Suprapubic skin (tissue), 4 donors: ENCODE results near the gene AOC2. TPM values are rescaled to one million over a fixed set of nuclear protein-coding genes. Genes with fewer than 3 reads are reported as not detected.
A peak's percentile ranks its signal among the peaks of the same experiment; 100 is the strongest.
"Not testable (repeated sequence)": the region's sequence is repeated elsewhere in the genome, so short reads cannot be mapped to it uniquely, and the experiment has no call there.

ENCODE experiments used
- DNase-seq, 2 donors: peaks; one replicate each; pipeline ENCODE4 v3.0.0-alpha.2; 2019; ENCODE audit warnings: low spot score in 2 of 2
- H3K27ac ChIP-seq: fragments of 200-600 bp; sonication (generic); one replicate; pipeline ENCODE4 v1.5.1; 2019
- H3K27me3 ChIP-seq: fragments of 200-600 bp; sonication (generic); one replicate; pipeline ENCODE4 v1.5.1; 2019
- H3K36me3 ChIP-seq: fragments of 200-600 bp; sonication (generic); one replicate; pipeline ENCODE4 v1.5.1; 2019
- H3K4me1 ChIP-seq: fragments of 200-600 bp; sonication (generic); one replicate; pipeline ENCODE4 v1.5.1; 2019
- H3K4me3 ChIP-seq: fragments of 200-600 bp; sonication (generic); one replicate; pipeline ENCODE4 v1.5.1; 2019; ENCODE audit warnings: mild to moderate bottlenecking
- H3K9me3 ChIP-seq: fragments of 200-600 bp; sonication (generic); one replicate; pipeline ENCODE4 v1.5.1; 2019
- EP300 ChIP-seq: sonication (generic); formaldehyde crosslinking; IDR thresholded peaks from one replicate; pipeline ENCODE4 v1.6.1; 2017; ENCODE audit warnings: antibody characterized with exemption
- POLR2A ChIP-seq, 2 donors: fragments of 450-650 bp; IDR thresholded peaks; one replicate each; pipeline ENCODE4 v1.6.1; 2017; ENCODE audit warnings: antibody characterized with exemption in 2 of 2, mild to moderate bottlenecking in 2 of 2, moderate library complexity in 2 of 2
- POLR2AphosphoS5 ChIP-seq, 3 donors: sonication (generic); formaldehyde crosslinking; IDR thresholded peaks; one replicate each; pipeline ENCODE4 v1.6.1; 2017; ENCODE audit warnings: antibody characterized with exemption in 3 of 3
- WGBS: methylation state at CpG from one replicate; pipeline ENCODE4 v1.1.5; 2018; 5-methylcytosine and 5-hydroxymethylcytosine counted together
- total RNA-seq, 4 donors: library from RNA; depleted of rRNA; stranded (reverse); fragments of >200 nt; gene quantifications; one replicate each; pipeline ENCODE4 v1.1.0, GENCODE V29; 2016
- TF ChIP-seq, protein P1 (sequence below), 2 donors: fragments of 200-600 bp in 1 of 2; fragments of 450-650 bp in 1 of 2; sonication (generic) in 1 of 2; IDR thresholded peaks; one replicate each; pipeline ENCODE4 v1.5.1; 2016 to 2019; ENCODE audit warnings: antibody characterized with exemption in 2 of 2, mild to moderate bottlenecking in 1 of 2, moderate library complexity in 1 of 2

Gene AOC2
- total RNA-seq, 4 donors from 2014 or later, result 0.64 to 5.5 (median 2.1) TPM

GRCh38 chr17:42893359-42893758 is 49.0 kb downstream of the AOC2 start:
- WGBS, result 25% methylated on average over 4 of the region's 4 CpGs
- no peak for DNase-seq
- H3K27ac ChIP-seq, result no peak overlapping the region
- TF ChIP-seq POLR2AphosphoS5 (IDR thresholded peaks at IDR 0.05), result no peak
- TF ChIP-seq, protein P1, sequence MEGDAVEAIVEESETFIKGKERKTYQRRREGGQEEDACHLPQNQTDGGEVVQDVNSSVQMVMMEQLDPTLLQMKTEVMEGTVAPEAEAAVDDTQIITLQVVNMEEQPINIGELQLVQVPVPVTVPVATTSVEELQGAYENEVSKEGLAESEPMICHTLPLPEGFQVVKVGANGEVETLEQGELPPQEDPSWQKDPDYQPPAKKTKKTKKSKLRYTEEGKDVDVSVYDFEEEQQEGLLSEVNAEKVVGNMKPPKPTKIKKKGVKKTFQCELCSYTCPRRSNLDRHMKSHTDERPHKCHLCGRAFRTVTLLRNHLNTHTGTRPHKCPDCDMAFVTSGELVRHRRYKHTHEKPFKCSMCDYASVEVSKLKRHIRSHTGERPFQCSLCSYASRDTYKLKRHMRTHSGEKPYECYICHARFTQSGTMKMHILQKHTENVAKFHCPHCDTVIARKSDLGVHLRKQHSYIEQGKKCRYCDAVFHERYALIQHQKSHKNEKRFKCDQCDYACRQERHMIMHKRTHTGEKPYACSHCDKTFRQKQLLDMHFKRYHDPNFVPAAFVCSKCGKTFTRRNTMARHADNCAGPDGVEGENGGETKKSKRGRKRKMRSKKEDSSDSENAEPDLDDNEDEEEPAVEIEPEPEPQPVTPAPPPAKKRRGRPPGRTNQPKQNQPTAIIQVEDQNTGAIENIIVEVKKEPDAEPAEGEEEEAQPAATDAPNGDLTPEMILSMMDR (IDR thresholded peaks at IDR 0.05), result no peak
- no peak for TF ChIP-seq POLR2A (IDR thresholded peaks at IDR 0.05)
- no peak for TF ChIP-seq EP300
- H3K4me1 ChIP-seq, result peaks cover 15% of the 10 kb centered on the region
- no peaks in the 10 kb centered on the region for H3K27me3 ChIP-seq
- no peaks in the 10 kb centered on the region for H3K9me3 ChIP-seq
- H3K4me3 ChIP-seq, result no peak overlapping the region
- no peaks in the 10 kb centered on the region for H3K36me3 ChIP-seq

- no peaks in the 10 kb centered on the region for H3K36me3 ChIP-seq
- H3K9me3 ChIP-seq, result no peaks in the 10 kb centered on the region
- TF ChIP-seq EP300 (no peak), POLR2AphosphoS5 (IDR thresholded peaks at IDR 0.05) (no peak), POLR2A (IDR thresholded peaks at IDR 0.05) (no peak)
- TF ChIP-seq, protein P1 (IDR thresholded peaks at IDR 0.05), result no peak
- DNase-seq, result no peak
- H3K27me3 ChIP-seq, result no peaks in the 10 kb centered on the region
- no peak overlapping the region for H3K27ac ChIP-seq
- 75% methylated on average over 12 of the region's 12 CpGs for WGBS
- H3K4me1 ChIP-seq, result peaks cover 15% of the 10 kb centered on the region
- H3K4me3 ChIP-seq, result no peak overlapping the region
Observed at GRCh38 chr17:42894283-42895184, 50.2 kb downstream of the AOC2 start.

DNA sequence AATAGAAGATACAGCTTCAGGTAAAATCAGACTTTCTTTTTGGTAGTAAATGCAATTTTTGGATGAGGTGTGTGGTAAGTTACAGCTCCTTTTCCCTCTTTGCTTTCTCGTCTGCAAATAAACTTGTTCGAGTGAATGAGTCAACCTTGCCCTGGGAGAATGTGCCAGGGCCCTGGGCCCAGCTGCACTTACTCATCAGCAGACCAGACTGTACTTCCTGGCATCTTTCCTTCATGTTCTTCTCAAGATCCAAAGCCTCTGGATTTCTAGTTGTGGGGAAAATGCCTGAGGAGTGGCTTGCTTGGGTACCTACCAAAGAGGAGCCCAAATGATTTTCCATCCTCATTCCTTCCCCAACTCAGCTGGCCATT is 50.8 kb downstream of the AOC2 start:
- Histone ChIP-seq H3K9me3 (no peaks in the 10 kb centered on the region), H3K4me1 (peaks cover 15% of the 10 kb centered on the region), H3K27ac (no peak overlapping the region), H3K4me3 (no peak overlapping the region), H3K27me3 (no peaks in the 10 kb centered on the region), H3K36me3 (no peaks in the 10 kb centered on the region)
- TF ChIP-seq, protein P1 (IDR thresholded peaks at IDR 0.05), result no peak
- TF ChIP-seq POLR2AphosphoS5 (IDR thresholded peaks at IDR 0.05) (no peak), EP300 (no peak)
- WGBS, result 23% methylated on average over 2 of the region's 2 CpGs
- peak in 1 of 2 donors; percentile 69 for DNase-seq

DNA sequence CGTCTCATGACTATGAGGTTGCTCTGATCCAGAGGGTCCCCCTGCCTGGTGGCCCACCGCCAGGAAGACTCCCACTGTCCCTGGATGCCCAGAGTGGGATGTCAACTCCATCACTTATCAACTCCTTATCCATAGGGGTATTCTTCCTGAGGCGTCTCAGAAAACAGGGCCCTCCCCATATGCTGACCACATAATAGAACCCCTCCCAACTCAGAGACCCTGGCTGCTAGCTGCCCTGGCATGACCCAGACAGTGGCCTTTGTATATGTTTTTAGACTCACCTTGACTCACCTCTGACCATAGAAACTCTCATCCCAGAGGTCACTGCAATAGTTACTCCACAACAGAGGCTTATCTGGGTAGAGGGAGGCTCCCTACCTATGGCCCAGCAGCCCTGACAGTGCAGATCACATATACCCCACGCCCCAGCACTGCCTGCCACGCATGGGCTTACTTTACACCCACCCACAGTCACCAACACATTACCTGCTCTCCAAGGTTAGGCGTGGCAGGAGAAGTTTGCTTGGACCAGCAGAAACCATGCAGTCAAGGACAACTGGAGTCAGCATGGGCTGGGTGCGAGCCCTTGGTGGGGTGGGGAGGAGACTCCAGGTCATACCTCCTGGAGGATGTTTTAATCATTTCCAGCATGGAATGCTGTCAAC is 53.9 kb downstream of the AOC2 start:
- 90% methylated on average over 5 of the region's 7 CpGs for WGBS
- no peaks in the 10 kb centered on the region for H3K27me3 ChIP-seq
- no peak overlapping the region for H3K4me3 ChIP-seq
- H3K36me3 ChIP-seq, result no peaks in the 10 kb centered on the region
- TF ChIP-seq, protein P1 (IDR thresholded peaks at IDR 0.05), result no peak
- TF ChIP-seq POLR2AphosphoS5 (IDR thresholded peaks at IDR 0.05) (no peak), EP300 (no peak), POLR2A (IDR thresholded peaks at IDR 0.05) (no peak)
- DNase-seq, result no peak
- H3K27ac ChIP-seq, result no peak overlapping the region
- no peaks in the 10 kb centered on the region for H3K9me3 ChIP-seq
- H3K4me1 ChIP-seq, result peaks cover 11% of the 10 kb centered on the region

- H3K36me3 ChIP-seq, H3K27ac ChIP-seq, H3K4me3 ChIP-seq, H3K9me3 ChIP-seq, H3K27me3 ChIP-seq, H3K4me1 ChIP-seq, DNase-seq: not testable (repeated sequence)
- 81% methylated on average over 3 of the region's 3 CpGs for WGBS
Observed at GRCh38 chr17:42899981-42900380, 55.6 kb downstream of the AOC2 start.

Other genes with a start within 250 kb of the AOC2 start
- gene RETREG3, start 235.2 kb upstream of the AOC2 start, total RNA-seq, result 10 to 100 TPM; 87.9 to 97.0 (median 91.1) TPM
- 10 to 100 TPM; 28.6 to 55.3 (median 54.2) TPM for gene TUBG1, start 234.9 kb upstream of the AOC2 start, total RNA-seq
- gene TUBG2, start 185.3 kb upstream of the AOC2 start, total RNA-seq, result 10 to 100 TPM; 10.9 to 32.3 (median 12.7) TPM
- gene PLEKHH3, start 167.6 kb upstream of the AOC2 start, total RNA-seq, result 10 to 100 TPM; 38.7 to 58.4 (median 45.3) TPM
- 1 to 10 TPM in 2 of 4 donors, under 1 TPM in 2; 0.29 to 1.2 (median 0.85) TPM for gene CCR10, start 162.7 kb upstream of the AOC2 start, total RNA-seq
- 1 to 10 TPM in 3 of 4 donors, under 1 TPM in 1; 0.79 to 3.3 (median 1.2) TPM for gene CNTNAP1, start 162.0 kb upstream of the AOC2 start, total RNA-seq
- 100 to 1,000 TPM in 1 of 4 donors, 10 to 100 TPM in 3; 33.2 to 105 (median 51.0) TPM for gene EZH1, start 99.5 kb upstream of the AOC2 start, total RNA-seq
- 10 to 100 TPM in 3 of 4 donors, 1 to 10 TPM in 1; 5.2 to 21.8 (median 14.7) TPM for gene RAMP2, start 83.4 kb upstream of the AOC2 start, total RNA-seq
- gene VPS25, start 71.1 kb upstream of the AOC2 start, total RNA-seq, result 10 to 100 TPM; 49.1 to 66.5 (median 59.0) TPM
- gene WNK4, start 64.0 kb upstream of the AOC2 start, total RNA-seq, result 1 to 10 TPM in 1 of 4 donors, under 1 TPM in 2, not detected in 1; 0.40 to 1.1 (median 0.98) TPM
- 10 to 100 TPM; 32.7 to 59.1 (median 49.5) TPM for gene COA3, start 45.9 kb upstream of the AOC2 start, total RNA-seq
- gene CNTD1, start 45.7 kb upstream of the AOC2 start, total RNA-seq, result under 1 TPM in 1 of 4 donors, not detected in 3; 0.42 TPM
- 100 to 1,000 TPM in 3 of 4 donors, 10 to 100 TPM in 1; 81.3 to 133 (median 104) TPM for gene BECN1, start 20.3 kb upstream of the AOC2 start, total RNA-seq
- gene PSME3, start 11.2 kb upstream of the AOC2 start, total RNA-seq, result 100 to 1,000 TPM in 1 of 4 donors, 10 to 100 TPM in 3; 47.0 to 106 (median 82.8) TPM
- 10 to 100 TPM in 2 of 4 donors, 1 to 10 TPM in 2; 7.6 to 12.7 (median 11.0) TPM for gene AOC3, start 6.6 kb downstream of the AOC2 start, total RNA-seq
- gene G6PC1, start 56.2 kb downstream of the AOC2 start, total RNA-seq, result not detected
- gene AARSD1, start 119.9 kb downstream of the AOC2 start, total RNA-seq, result 10 to 100 TPM; 13.6 to 25.1 (median 16.9) TPM
- under 1 TPM in 2 of 4 donors, not detected in 2; 0.44 to 0.48 TPM for gene PTGES3L, start 135.5 kb downstream of the AOC2 start, total RNA-seq
- 10 to 100 TPM; 13.9 to 18.9 (median 16.2) TPM for gene RUNDC1, start 136.0 kb downstream of the AOC2 start, total RNA-seq
- gene RPL27, start 153.8 kb downstream of the AOC2 start, total RNA-seq, result 1,000 to 10,000 TPM in 3 of 4 donors, 100 to 1,000 TPM in 1; 968 to 1,986 (median 1,251) TPM
- gene IFI35, start 162.2 kb downstream of the AOC2 start, total RNA-seq, result 10 to 100 TPM in 3 of 4 donors, 1 to 10 TPM in 1; 9.0 to 18.0 (median 13.7) TPM
- 100 to 1,000 TPM; 125 to 234 (median 188) TPM for gene VAT1, start 177.8 kb downstream of the AOC2 start, total RNA-seq
- 1 to 10 TPM in 3 of 4 donors, under 1 TPM in 1; 0.79 to 2.1 (median 1.8) TPM for gene RND2, start 180.7 kb downstream of the AOC2 start, total RNA-seq